GM21825 (cell line): ENCODE data around the gene SMAD9.

Experiments used
- ATAC-seq: cut with Tn5 transposase; IDR thresholded peaks from one replicate; pipeline ENCODE4 v1.9.1; 2021; ENCODE audit warnings: mild to moderate bottlenecking, moderate library complexity; ENCODE audit not compliant: unreplicated experiment

SMAD9 gene

GRCh38 chr13:36919833-36920615 lies at the start of gene SMAD9:
SMAD9 (minus strand) TSS chr13:36920238; CDS start chr13:36879689, 40,549 bp downstream.
- ATAC-seq: no peak

- ATAC-seq: no peak
Measured at GRCh38 chr13:36966404-36966803, 46.4 kb upstream of the SMAD9 start.

GRCh38 chr13:36965767-36966166 lies 45.7 kb upstream of the SMAD9 start:
- ATAC-seq: no peak

GRCh38 chr13:36959456-36960116 lies 39.5 kb upstream of the SMAD9 start:
- ATAC-seq: no peak

- ATAC-seq: no peak
Measured at GRCh38 chr13:36954542-36954941, 34.5 kb upstream of the SMAD9 start.

- no peak for ATAC-seq
Measured at GRCh38 chr13:36950920-36951319, 30.9 kb upstream of the SMAD9 start.

- no peak for ATAC-seq
Measured at GRCh38 chr13:36950330-36950729, 30.3 kb upstream of the SMAD9 start.

GRCh38 chr13:36945078-36945477 lies 25.0 kb upstream of the SMAD9 start:
- ATAC-seq: no peak

GRCh38 chr13:36925603-36926002 lies 5.6 kb upstream of the SMAD9 start:
- ATAC-seq: no peak

- ATAC-seq: no peak
Measured at GRCh38 chr13:36924001-36924400, 4.0 kb upstream of the SMAD9 start.

GRCh38 chr13:36921631-36922301 lies 1.7 kb upstream of the SMAD9 start:
- ATAC-seq: no peak

- no peak for ATAC-seq
Measured at GRCh38 chr13:36920616-36921185, 663 bp upstream of the SMAD9 start.

GRCh38 chr13:36919171-36919832 lies 736 bp downstream of the SMAD9 start:
- ATAC-seq: no peak

- ATAC-seq: no peak
Measured at GRCh38 chr13:36918246-36919131, 1.5 kb downstream of the SMAD9 start.

GRCh38 chr13:36917311-36917710 lies 2.7 kb downstream of the SMAD9 start:
- no peak for ATAC-seq

- no peak for ATAC-seq
Measured at GRCh38 chr13:36915896-36916640, 4.0 kb downstream of the SMAD9 start.

GRCh38 chr13:36915106-36915505 lies 4.9 kb downstream of the SMAD9 start:
- no peak for ATAC-seq

GRCh38 chr13:36914648-36915047 lies 5.4 kb downstream of the SMAD9 start:
- ATAC-seq: no peak

GRCh38 chr13:36913463-36913862 lies 6.6 kb downstream of the SMAD9 start:
- no peak for ATAC-seq
